ENCODE results near the gene SLC19A2.

- TF ChIP-seq CTCF (IDR thresholded peaks at IDR 0.05) = no peak
- no peak for TF ChIP-seq EP300 (IDR thresholded peaks at IDR 0.05)
- TF ChIP-seq USF2 (IDR thresholded peaks at IDR 0.05) = no peak
Measured at GRCh38 chr1:169493251-169493650, 7.5 kb upstream of the SLC19A2 start.

Data from A549 (cell line).